ENCODE results near the gene FAM184B. TPM values are rescaled to one million over a fixed set of nuclear protein-coding genes. Genes with fewer than 3 reads are reported as not detected.
"Not testable (repeated sequence)": the region's sequence is repeated elsewhere in the genome, so short reads cannot be mapped to it uniquely, and the experiment has no call there.

Gene FAM184B
- total and polyA plus RNA-seq, 2 experiments from 2014 or later, result 0.06 TPM; not detected in 1

- Histone ChIP-seq H3K4me2 (ENCODE audit: unreplicated experiment) (no peak overlapping the region), H3K9me2 (ENCODE audit: insufficient read depth) (no peaks in the 10 kb centered on the region), H3K27me3 (replicated peaks; ENCODE audit: insufficient read depth) (no peaks in the 10 kb centered on the region), H3K36me3 (ENCODE audit: low read depth) (no peaks in the 10 kb centered on the region), H2AFZ (no peak overlapping the region), H3K4me1 (ENCODE audit: insufficient read depth) (no peaks in the 10 kb centered on the region), H3K79me2 (ENCODE audit: insufficient read depth) (no peaks in the 10 kb centered on the region), H3F3A (ENCODE audit: insufficient read depth) (no peaks in the 10 kb centered on the region), H3K27ac (no peak overlapping the region), H4K20me1 (ENCODE audit: insufficient read depth) (no peaks in the 10 kb centered on the region), H3K4me3 (no peak overlapping the region), H3K9ac (no peak overlapping the region), H3K9me3 (ENCODE audit: low read depth) (no peaks in the 10 kb centered on the region)
- no peak for DNase-seq
- in situ Hi-C loops (cut with MboI), result no loop called here
- TF ChIP-seq EZH2 (IDR thresholded peaks at IDR 0.05; ENCODE audit: insufficient read depth, poor library complexity, severe bottlenecking) (no peak), EZH2phosphoT487 (IDR thresholded peaks at IDR 0.05; ENCODE audit: insufficient read depth, low read depth) (no peak)
- 61% methylated on average over 9 of the region's 9 CpGs for WGBS, 2 experiments (ENCODE audit: low coverage in 1 of 2, low lambda C conversion rate in 2 of 2, missing lambda C conversion rate in 2 of 2)
These were observed 93.4 kb downstream of the FAM184B start for GRCh38 chr4:17688011-17688441.

DNA sequence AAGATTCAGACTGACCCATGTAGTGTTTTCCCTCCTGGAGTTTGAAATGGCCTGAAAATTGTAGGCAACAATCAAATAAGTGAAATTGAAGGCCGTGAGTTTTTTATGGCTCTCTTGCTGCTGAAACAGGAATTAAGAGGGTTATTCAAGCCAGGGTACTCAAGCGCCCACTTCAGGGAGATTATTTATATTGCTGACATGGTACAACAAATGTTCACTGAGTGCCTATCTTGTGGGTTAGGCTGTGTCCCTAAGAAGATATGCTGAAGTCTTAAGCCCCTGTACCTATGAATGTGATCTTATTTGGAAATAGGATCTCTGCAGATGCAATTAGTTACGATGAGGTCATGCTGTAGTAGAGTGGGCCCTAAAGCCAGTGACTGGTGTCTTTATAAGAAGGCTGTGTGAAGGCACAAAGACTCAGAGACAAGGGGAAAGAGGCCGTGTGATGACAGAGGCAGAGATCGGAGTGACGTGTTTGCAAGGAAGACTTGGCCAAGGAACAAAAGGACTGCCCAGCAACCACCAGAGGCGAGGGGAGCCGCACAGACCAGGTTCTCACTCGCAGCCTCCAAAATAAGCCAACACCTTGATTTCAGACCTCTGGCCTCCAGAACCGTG is 94.1 kb downstream of the FAM184B start:
- no peak overlapping the region for H2AFZ ChIP-seq
- no peak for DNase-seq
- in situ Hi-C loops (cut with MboI), result no loop called here

DNA sequence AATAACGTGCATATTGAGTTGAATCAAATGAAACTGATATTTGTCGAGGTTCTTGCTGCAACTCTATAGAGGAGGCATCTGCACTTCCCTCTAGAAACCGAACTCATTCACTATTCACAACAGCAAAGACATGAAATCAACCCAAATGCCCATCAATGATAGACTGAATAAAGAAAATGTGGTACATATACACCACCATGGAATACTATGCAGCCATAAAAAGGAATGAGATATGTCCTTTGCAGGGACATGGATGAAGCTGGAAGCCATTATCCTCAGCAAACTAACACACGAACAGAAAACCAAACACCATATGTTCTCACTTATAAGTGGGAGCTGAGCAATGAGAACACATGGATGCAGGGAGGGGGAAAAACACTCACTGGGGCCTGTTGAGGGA is 96.8 kb downstream of the FAM184B start:
- 20 to 21% methylated on average over 4 of the region's 4 CpGs for WGBS, 2 experiments (ENCODE audit: low coverage in 1 of 2, low lambda C conversion rate in 2 of 2, missing lambda C conversion rate in 2 of 2)
- H3K27ac ChIP-seq; H4K20me1 ChIP-seq (ENCODE audit: insufficient read depth); H3K27me3 ChIP-seq (replicated peaks; ENCODE audit: insufficient read depth); H3K4me2 ChIP-seq (ENCODE audit: unreplicated experiment); H3K9ac ChIP-seq; H3K79me2 ChIP-seq (ENCODE audit: insufficient read depth); H3F3A ChIP-seq (ENCODE audit: insufficient read depth); H3K36me3 ChIP-seq (ENCODE audit: low read depth); H3K9me3 ChIP-seq (ENCODE audit: low read depth); H2AFZ ChIP-seq; H3K4me3 ChIP-seq; H3K4me1 ChIP-seq (ENCODE audit: insufficient read depth); H3K9me2 ChIP-seq (ENCODE audit: insufficient read depth); in situ Hi-C loops (cut with MboI); DNase-seq: not testable (repeated sequence)

More for the DNA sequence above, 94.1 kb downstream of the FAM184B start:
- no peaks in the 10 kb centered on the region for H3K4me1 ChIP-seq (ENCODE audit: insufficient read depth)
- no peak overlapping the region for H3K4me3 ChIP-seq
- no peaks in the 10 kb centered on the region for H3K9me3 ChIP-seq (ENCODE audit: low read depth)
- TF ChIP-seq EZH2phosphoT487 (IDR thresholded peaks at IDR 0.05; ENCODE audit: insufficient read depth, low read depth), result no peak
- no peak for TF ChIP-seq EZH2 (IDR thresholded peaks at IDR 0.05; ENCODE audit: insufficient read depth, poor library complexity, severe bottlenecking)
- no peaks in the 10 kb centered on the region for H3K27me3 ChIP-seq (replicated peaks; ENCODE audit: insufficient read depth)
- 70 to 73% methylated on average over 10 of the region's 10 CpGs for WGBS, 2 experiments (ENCODE audit: low coverage in 1 of 2, low lambda C conversion rate in 2 of 2, missing lambda C conversion rate in 2 of 2)
- H3F3A ChIP-seq (ENCODE audit: insufficient read depth), result no peaks in the 10 kb centered on the region
- H3K36me3 ChIP-seq (ENCODE audit: low read depth), result no peaks in the 10 kb centered on the region
- H3K79me2 ChIP-seq (ENCODE audit: insufficient read depth), result no peaks in the 10 kb centered on the region
- no peak overlapping the region for H3K4me2 ChIP-seq (ENCODE audit: unreplicated experiment)
- H3K9ac ChIP-seq, result no peak overlapping the region
- H4K20me1 ChIP-seq (ENCODE audit: insufficient read depth), result no peaks in the 10 kb centered on the region
- no peaks in the 10 kb centered on the region for H3K9me2 ChIP-seq (ENCODE audit: insufficient read depth)
- H3K27ac ChIP-seq, result no peak overlapping the region

GRCh38 chr4:17682222-17682566 is 99.2 kb downstream of the FAM184B start:
- DNase-seq, result no peak
- H3F3A ChIP-seq (ENCODE audit: insufficient read depth), result no peaks in the 10 kb centered on the region
- no peaks in the 10 kb centered on the region for H3K4me1 ChIP-seq (ENCODE audit: insufficient read depth)
- H3K4me3 ChIP-seq, result no peak overlapping the region
- WGBS, 2 experiments (ENCODE audit: low coverage in 1 of 2, low lambda C conversion rate in 2 of 2, missing lambda C conversion rate in 2 of 2), result 2 to 5% methylated on average over 2 of the region's 2 CpGs
- no peak overlapping the region for H3K27ac ChIP-seq
- H3K79me2 ChIP-seq (ENCODE audit: insufficient read depth), result no peaks in the 10 kb centered on the region
- H3K9me3 ChIP-seq (ENCODE audit: low read depth), result no peaks in the 10 kb centered on the region
- H2AFZ ChIP-seq, result no peak overlapping the region
- TF ChIP-seq EZH2 (IDR thresholded peaks at IDR 0.05; ENCODE audit: insufficient read depth, poor library complexity, severe bottlenecking), result no peak
- no peaks in the 10 kb centered on the region for H4K20me1 ChIP-seq (ENCODE audit: insufficient read depth)
- H3K9ac ChIP-seq, result no peak overlapping the region
- H3K27me3 ChIP-seq (replicated peaks; ENCODE audit: insufficient read depth), result no peaks in the 10 kb centered on the region
- in situ Hi-C loops (cut with MboI), result no loop called here
- no peaks in the 10 kb centered on the region for H3K9me2 ChIP-seq (ENCODE audit: insufficient read depth)
- H3K36me3 ChIP-seq (ENCODE audit: low read depth), result no peaks in the 10 kb centered on the region
- no peak overlapping the region for H3K4me2 ChIP-seq (ENCODE audit: unreplicated experiment)

Data from GM23248 (cell line).